HG02642 (cell line): ENCODE data around the gene P2RX6.
"Not testable (repeated sequence)": the region's sequence is repeated elsewhere in the genome, so short reads cannot be mapped to it uniquely, and the experiment has no call there.

ENCODE experiments used
- ATAC-seq: cut with Tn5 transposase; IDR thresholded peaks from one replicate; pipeline ENCODE4 v1.9.1; 2021; ENCODE audit warnings: mild to moderate bottlenecking; ENCODE audit not compliant: unreplicated experiment, poor library complexity

The P2RX6 gene

DNA sequence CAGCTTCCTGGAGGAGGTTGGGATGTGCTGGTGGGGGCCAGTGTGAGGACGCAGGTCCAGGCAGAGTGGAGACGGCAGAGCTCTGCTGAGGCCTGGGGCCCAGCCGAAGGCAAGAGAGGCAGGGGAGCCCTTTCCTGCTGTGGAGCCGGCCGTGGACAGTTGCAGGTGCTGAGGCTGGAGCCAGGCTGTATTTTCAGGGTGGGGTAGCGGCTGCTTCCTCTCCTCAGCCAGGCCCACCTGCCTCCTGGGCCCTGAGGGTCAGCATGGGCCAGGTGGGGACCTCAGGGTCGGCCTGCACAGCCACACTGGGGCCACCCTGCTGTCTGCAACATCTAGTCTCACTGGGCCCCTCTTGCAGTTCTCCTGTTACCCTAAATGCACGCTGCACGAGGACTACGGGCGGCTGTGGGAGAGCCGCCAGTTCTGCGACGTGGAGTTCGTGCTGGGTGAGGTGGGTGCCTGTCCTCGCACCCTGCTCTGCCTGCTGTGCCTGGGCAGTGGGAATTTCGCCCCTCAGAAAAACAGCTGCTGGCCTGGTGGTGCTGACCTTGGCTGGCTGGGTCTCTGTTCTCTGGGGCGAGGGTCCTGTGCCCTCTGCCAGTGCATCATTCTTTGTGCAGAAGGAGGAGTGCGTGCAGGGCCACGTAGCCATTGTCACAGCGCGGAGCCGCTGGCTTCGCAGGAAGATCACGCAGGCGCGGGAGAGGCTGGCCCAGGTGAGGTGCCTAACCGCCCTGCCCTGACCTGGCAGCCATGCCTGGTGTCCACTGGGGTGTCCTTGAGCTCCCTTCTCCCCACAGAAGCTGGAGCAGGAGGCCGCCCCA, 21.4 kb upstream of the P2RX6 start:
- ATAC-seq, result no peak

GRCh38 chr22:20994128-20994901, 20.6 kb upstream of the P2RX6 start:
- ATAC-seq, result no peak

GRCh38 chr22:20994902-20995241, 20.1 kb upstream of the P2RX6 start:
- no peak for ATAC-seq

- no peak for ATAC-seq
Measured at GRCh38 chr22:20995329-20996030, 19.5 kb upstream of the P2RX6 start.

GRCh38 chr22:20996031-20996410, 18.9 kb upstream of the P2RX6 start:
- no peak for ATAC-seq

- no peak for ATAC-seq
Measured at GRCh38 chr22:20996598-20997535, 18.1 kb upstream of the P2RX6 start.

GRCh38 chr22:20997536-20998257, 17.3 kb upstream of the P2RX6 start:
- ATAC-seq, result no peak

- no peak for ATAC-seq
Measured at GRCh38 chr22:20998411-20999336, 16.3 kb upstream of the P2RX6 start.

DNA sequence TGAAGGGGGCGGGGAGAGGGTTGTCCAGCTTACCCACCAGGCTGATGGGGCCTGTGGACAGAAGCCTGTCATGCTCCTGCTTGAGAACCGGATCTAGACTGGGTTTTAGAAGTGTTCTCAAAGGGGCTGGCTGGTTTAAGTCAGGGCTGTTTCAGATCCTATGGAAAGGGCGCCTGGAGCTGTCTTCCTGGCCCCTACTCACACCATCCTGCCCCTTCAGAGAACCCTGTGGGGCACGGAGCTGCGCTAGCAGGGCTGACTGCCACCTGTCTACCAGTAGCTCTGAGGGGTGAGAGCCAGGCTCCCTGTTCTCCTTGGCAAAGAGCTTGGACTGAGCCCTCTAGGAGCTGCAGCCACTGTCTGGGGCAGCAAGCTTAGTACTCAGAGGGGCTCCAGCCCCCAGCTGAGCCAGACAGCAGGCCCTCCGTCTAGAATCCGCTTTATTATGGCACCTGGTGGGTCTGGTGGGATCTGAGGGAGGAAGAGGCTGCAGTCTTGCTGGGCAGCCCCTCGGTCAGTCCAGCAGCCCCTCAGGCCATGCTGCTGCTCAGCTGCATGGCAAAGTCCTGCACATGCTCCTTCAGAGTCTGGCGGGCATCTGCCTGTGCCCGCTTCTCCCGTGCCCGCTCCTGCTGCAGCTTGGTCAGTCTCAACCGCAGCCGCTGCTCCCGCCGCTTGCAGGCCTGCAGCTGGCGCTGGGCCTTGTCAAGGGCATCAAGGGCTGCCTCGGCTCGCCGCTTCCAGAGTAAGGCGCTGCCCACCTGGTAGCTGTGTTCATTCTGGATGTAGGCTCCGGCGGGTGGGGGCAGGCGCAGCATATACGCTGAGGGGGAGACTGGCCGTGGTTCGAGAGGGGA, 15.4 kb upstream of the P2RX6 start:
- no peak for ATAC-seq

GRCh38 chr22:21000207-21000986, 14.6 kb upstream of the P2RX6 start:
- no peak for ATAC-seq

DNA sequence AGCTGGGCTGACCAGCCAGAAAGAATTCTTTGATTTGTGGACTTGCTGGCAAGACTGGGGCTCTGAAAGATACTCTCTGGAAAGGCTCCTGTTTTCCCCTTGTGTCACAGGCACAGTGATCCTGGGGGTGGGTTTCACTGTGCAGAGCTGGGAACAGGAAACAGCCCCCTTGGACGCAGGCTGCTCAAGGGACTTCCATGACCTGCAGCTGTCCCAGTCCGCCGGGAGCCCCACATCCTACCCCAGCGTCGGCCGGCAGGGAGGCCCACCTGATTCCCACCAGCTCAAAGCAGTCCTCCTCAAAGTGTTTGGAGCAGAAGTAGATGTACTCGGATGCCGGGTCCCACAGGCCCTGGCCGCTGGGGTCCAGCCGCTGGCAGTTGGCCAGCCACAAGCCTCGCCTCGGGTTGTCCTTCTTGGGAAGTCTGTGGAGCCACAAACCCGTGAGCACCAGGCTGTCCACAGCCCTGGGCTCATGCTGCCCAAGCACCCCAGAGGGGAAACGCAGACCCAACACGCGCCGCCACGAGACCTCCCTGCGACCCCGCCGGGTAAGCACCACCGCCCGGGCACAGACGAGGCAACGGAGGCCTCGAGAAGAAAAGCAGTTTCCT, 13.9 kb upstream of the P2RX6 start:
- ATAC-seq, result no peak

GRCh38 chr22:21001601-21002325, 13.2 kb upstream of the P2RX6 start, which contains the start of gene THAP7:
THAP7 (minus strand) TSS chr22:21002118; CDS start chr22:21001911, 207 bp downstream.
- ATAC-seq, result peak; percentile 88

- no peak for ATAC-seq
Measured at GRCh38 chr22:21003782-21004181, 11.2 kb upstream of the P2RX6 start.

DNA sequence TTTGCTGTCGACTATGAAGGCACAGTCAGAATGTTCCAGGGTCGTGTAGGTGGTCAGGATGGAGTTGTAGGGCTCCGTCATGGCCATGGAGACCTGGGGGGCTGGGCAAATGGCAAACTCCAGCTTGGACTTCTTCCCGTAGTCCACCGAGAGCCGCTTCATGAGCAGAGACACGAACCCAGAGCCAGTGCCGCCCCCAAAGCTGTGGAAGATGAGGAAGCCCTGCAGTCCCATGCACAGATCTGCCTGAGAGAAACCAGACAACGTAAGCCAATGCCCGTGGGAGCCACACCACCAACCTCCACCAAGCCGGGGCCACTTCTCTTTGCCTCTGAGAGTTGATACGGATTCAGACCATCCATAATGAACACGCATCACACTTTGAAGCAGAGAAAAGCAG, 5.8 kb upstream of the P2RX6 start:
- ATAC-seq, result not testable (repeated sequence)

DNA sequence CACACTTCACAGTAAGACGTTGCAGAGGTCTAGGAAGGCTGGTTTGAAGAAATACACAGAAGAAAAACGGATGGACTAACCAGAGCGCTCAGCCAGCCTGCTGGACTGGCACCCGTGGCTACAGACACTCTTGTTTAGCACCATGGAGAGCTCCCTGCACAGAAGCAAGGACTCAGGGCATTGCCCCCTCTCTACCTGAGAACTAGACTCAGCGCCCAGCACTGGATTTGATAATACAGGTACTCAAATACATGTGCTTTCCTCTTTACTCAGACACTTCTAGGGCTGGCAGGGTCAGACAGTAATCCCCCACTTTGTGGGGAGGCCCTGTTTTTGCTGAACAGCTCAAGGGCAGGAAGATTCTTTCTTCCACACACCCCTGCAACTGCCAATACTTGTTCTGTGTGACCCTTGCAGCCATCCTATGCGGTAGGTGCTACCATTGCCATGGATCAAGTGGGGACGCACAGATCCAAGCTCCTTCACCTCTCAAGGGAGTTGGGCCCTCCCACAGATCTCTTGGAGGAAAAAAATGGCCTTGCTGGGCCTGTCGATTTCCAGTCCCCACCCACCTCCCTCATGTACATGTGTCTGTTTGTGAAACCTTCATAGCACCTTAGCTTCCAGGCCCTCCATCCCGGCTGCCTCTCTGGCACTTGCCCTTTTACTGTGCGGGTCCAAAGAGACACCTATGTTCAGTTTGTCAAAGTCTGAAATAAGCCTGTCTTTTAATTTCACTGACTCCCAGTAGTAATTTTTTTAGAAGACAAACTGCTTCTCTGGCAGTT, 5.1 kb upstream of the P2RX6 start:
- no peak for ATAC-seq
